Kidney epithelial cell (primary cell): ENCODE data around the gene ABCA2. TPM values are rescaled to one million over a fixed set of nuclear protein-coding genes. Genes with fewer than 3 reads are reported as not detected.

ENCODE experiments used
- DNase-seq: peaks from one replicate; pipeline ENCODE4 v3.0.0-alpha.2; 2010; ENCODE audit warnings: low read depth
- H3K27me3 ChIP-seq: 2 replicates; pipeline ENCODE4 v1.6.0; 2011; ENCODE audit warnings: low read length; ENCODE audit not compliant: control insufficient read depth, insufficient read depth
- H3K36me3 ChIP-seq: 2 replicates; pipeline ENCODE4 v1.5.1; 2011; ENCODE audit warnings: low read length; ENCODE audit not compliant: control insufficient read depth, insufficient read depth
- H3K4me3 ChIP-seq: 2 replicates; pipeline ENCODE4 v1.5.1; 2011; ENCODE audit warnings: low read depth, mild to moderate bottlenecking, control low read depth, low read length
- total RNA-seq: library from RNA; depleted of rRNA; stranded (reverse); fragments of >200 nt; gene quantifications from 2 replicates; pipeline ENCODE4 v1.2.3, GENCODE V29; 2015
- TF ChIP-seq, protein P1 (sequence below): IDR thresholded peaks from 2 replicates; pipeline ENCODE4 v1.5.1; 2011; ENCODE audit warnings: mild to moderate bottlenecking, moderate library complexity, low read length, control low read depth, inconsistent platforms; ENCODE audit not compliant: insufficient read depth, poor library complexity, severe bottlenecking

ABCA2 gene
- total RNA-seq, 1 donor from 2014 or later = 5.3 TPM

DNA sequence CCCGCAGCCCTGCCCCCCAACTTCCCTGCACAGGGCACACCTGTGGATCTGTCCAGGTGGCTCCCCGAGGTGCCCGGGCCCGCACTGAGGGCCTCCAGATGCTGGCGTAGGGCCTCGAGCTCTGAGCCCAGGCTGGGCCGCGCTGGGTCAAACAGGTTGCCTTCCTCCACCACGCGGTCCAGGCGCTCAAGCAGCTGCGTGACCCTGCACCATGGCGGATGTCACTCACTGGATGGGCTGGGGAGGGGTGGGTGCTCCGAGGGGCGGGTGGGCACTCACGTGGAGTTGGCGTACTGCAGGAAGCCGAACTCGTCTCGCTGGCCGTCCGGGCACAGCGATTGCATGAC lies 5.4 kb downstream of the ABCA2 start:
- DNase-seq = no peak
- H3K27me3 ChIP-seq = peaks cover 2% of the 10 kb centered on the region
- TF ChIP-seq, protein P1, sequence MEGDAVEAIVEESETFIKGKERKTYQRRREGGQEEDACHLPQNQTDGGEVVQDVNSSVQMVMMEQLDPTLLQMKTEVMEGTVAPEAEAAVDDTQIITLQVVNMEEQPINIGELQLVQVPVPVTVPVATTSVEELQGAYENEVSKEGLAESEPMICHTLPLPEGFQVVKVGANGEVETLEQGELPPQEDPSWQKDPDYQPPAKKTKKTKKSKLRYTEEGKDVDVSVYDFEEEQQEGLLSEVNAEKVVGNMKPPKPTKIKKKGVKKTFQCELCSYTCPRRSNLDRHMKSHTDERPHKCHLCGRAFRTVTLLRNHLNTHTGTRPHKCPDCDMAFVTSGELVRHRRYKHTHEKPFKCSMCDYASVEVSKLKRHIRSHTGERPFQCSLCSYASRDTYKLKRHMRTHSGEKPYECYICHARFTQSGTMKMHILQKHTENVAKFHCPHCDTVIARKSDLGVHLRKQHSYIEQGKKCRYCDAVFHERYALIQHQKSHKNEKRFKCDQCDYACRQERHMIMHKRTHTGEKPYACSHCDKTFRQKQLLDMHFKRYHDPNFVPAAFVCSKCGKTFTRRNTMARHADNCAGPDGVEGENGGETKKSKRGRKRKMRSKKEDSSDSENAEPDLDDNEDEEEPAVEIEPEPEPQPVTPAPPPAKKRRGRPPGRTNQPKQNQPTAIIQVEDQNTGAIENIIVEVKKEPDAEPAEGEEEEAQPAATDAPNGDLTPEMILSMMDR = no peak
- H3K4me3 ChIP-seq = no peak overlapping the region
- H3K36me3 ChIP-seq = peaks cover 2% of the 10 kb centered on the region

DNA sequence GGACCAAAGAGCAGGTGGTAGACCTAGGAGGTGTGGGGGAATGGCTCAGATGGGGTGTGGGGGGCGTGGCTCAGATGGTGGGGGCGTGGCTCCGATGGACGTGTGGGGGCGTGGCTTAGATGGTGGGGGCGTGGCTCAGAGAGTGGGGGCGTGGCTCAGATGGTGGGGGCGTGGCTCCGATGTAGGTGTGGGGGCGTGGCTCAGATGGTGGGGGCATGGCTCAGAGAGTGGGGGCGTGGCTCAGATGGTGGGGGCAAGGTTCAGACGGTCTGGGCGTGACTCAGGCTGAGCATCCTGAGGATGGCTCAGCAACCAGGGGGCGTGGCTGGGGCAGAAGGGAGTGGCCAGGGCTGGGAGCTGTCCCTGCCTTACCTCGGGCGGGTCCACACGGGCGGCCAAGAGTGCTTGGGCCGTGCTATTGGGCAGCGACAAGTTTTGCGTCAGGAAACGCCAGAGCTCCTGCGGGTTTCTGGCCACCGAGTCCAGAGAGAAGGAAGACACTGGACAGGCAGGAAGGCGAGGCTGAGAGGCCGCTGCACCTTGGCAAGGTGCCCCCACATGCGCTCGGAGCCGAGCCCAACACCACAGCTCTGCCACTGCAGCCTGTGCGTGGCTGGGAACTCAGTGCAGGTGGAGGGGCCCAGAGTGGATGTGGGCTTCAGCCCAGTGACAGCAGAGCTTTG lies 5.9 kb downstream of the ABCA2 start:
- H3K27me3 ChIP-seq = peaks cover 2% of the 10 kb centered on the region
- TF ChIP-seq, protein P1 = no peak
- H3K36me3 ChIP-seq = peaks cover 2% of the 10 kb centered on the region
- no peak overlapping the region for H3K4me3 ChIP-seq
- DNase-seq = no peak

DNA sequence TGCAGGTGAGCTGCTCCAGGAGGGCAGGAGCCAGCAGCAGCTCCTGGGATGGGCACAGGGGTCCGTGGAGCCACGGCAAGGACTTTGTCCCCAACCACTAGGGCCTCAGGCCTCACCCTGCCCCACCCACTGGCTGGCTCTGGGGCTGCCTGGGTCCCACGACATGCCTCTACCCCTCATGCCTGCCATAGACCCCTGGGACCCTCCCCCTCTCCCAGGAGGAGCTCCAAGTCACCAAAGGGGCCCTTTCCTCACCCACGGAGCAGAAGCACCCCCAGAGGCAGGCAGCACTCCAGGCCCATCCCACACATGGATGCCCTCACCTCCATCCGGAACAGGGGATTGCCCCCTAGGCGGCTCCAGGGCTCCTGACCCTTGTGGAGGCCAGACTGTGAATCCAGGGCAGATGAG lies 6.5 kb downstream of the ABCA2 start:
- TF ChIP-seq, protein P1 = no peak
- no peak for DNase-seq
- H3K27me3 ChIP-seq = peaks cover 2% of the 10 kb centered on the region
- H3K4me3 ChIP-seq = no peak overlapping the region
- H3K36me3 ChIP-seq = peaks cover 2% of the 10 kb centered on the region

DNA sequence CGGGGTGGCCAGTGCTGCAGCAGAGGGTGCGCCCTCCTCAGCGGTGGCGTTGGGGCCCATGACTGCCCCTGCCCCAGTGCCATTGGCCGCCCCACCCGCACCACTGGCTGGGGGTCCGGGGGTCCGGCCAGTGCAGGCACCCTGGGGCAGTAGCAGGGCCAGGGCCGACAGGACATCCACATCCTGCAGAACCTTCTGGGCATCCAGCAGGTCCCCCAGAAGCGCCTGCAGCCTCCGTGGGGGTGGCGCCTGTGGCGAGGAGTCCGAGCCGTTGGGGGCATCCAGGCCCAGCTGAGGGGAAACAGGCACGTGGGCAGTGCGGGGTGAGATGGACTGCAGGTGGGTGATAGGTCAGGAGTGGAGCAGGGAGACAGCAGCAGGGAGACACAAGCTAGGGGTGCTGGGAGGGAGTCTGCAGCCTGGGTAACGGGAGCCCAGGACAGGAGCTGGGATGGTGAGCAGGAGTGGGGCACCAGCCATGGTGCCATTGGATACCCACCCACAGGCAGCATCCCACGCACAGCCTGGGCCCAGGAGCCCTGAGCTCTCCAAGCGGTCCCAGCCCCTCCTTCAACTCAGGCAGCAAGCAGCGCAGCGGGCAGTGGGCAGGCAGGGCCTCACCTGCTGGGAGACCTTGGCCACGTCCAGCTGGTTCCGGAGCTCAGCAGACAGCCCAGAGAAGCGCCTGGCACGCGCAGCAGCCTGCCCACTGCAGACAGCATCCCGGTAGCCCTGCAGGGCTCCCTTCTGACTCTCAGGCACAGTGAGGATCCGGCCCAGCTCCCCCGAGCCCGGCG lies 7.1 kb downstream of the ABCA2 start:
- Histone ChIP-seq H3K27me3 (peaks cover 1% of the 10 kb centered on the region), H3K4me3 (no peak overlapping the region), H3K36me3 (peaks cover 2% of the 10 kb centered on the region)
- TF ChIP-seq, protein P1 = no peak
- DNase-seq = no peak

DNA sequence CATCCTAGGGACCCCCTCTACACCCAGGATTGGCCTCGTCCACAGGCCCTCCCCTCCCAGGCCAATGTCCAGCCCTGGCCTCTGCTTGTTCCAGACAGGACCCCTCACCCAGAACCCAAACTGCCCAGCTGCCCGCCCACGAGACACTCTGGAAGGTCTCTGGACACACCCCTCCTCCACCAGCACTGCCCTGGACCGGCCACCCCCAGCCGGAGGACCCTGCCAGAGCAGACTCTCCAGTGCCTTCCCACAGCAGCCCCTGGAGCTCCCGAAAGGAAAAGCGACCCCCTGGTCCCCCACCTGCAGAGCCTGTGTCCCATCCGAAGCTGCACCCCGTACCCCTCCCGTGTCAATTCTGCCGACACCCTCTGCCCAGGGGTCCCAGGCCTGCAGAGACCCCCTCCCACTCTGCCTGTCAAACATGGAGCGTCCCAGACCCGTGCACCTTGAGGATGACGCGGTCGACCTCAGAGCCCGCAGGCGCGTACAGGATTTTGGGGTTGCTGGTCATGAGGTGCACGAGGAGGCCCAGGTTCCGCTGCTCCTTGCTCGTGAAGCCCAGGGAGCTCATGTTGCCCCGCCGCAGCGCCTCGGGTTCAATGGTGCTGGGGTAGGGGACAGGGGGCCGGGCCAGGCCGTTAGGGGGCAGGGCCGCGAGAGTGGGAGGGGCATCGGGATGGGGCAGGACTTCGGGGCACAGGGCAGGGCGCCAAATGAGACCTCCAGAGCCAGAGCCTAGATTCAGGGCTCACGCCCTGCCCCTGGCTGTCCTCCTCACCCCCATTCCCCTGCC lies 8.0 kb downstream of the ABCA2 start:
- TF ChIP-seq, protein P1 = no peak
- no peaks in the 10 kb centered on the region for H3K27me3 ChIP-seq
- no peak for DNase-seq
- H3K4me3 ChIP-seq = no peak overlapping the region
- H3K36me3 ChIP-seq = peaks cover 2% of the 10 kb centered on the region
